Right lobe of liver (tissue), 6 donors: ENCODE data around the gene WBP1L. TPM values are rescaled to one million over a fixed set of nuclear protein-coding genes. Genes with fewer than 3 reads are reported as not detected.

ENCODE experiments used
- ATAC-seq, 4 donors: fragments of 200-7000 bp; cut with Tn5 transposase; one replicate each; pipeline ENCODE4 v1.9.1; 2020; ENCODE audit warnings: mild to moderate bottlenecking in 4 of 4, moderate library complexity in 4 of 4
- DNase-seq, 3 donors: peaks; one replicate each; pipeline ENCODE4 v3.0.0-alpha.2; 2020
- H3K27ac ChIP-seq, 3 donors: fragments of 200-600 bp; one replicate each; pipeline ENCODE4 v1.8.0; 2022
- H3K27me3 ChIP-seq, 2 donors: fragments of 200-600 bp; one replicate each; pipeline ENCODE4 v1.8.0; 2022
- H3K36me3 ChIP-seq, 4 donors: fragments of 200-600 bp; sonication (generic) in 1 of 4; one replicate each; pipeline versions ENCODE4 v1.5.1 to v1.8.0; 2017 to 2022; ENCODE audit warnings: control low read depth in 1 of 4
- H3K4me1 ChIP-seq, 4 donors: fragments of 200-600 bp; sonication (generic) in 1 of 4; one replicate each; pipeline versions ENCODE4 v1.5.1 to v1.8.0; 2017 to 2022; ENCODE audit warnings: control low read depth in 1 of 4
- H3K4me3 ChIP-seq, 3 donors: fragments of 200-600 bp; one replicate each; pipeline ENCODE4 v1.8.0; 2022
- H3K9me3 ChIP-seq, 4 donors: fragments of 200-600 bp; sonication (generic) in 1 of 4; one replicate each; pipeline versions ENCODE4 v1.5.1 to v1.8.0; 2017 to 2022; ENCODE audit warnings: control low read depth in 1 of 4
- POLR2A ChIP-seq: fragments of 450-650 bp; IDR thresholded peaks from one replicate; pipeline ENCODE4 v1.6.1; 2017; ENCODE audit warnings: antibody characterized with exemption, mild to moderate bottlenecking
- WGBS: methylation state at CpG from one replicate; pipeline ENCODE4 v1.1.6; 2018; ENCODE audit warnings: low coverage, low lambda C conversion rate; ENCODE audit not compliant: insufficient coverage; ENCODE audit errors: missing lambda C conversion rate; 5-methylcytosine and 5-hydroxymethylcytosine counted together
- intact Hi-C, 2 donors: fragments of 100-400 bp; cut with DNase I; formaldehyde crosslinking; loops; one replicate each; pipeline versions ENCODE4 v1.11.2 to v1.14.1; 2022
- total RNA-seq, 6 experiments: library from RNA; depleted of rRNA in 2 of 6; stranded (reverse); fragments of >200 nt in 2 of 6; fragmentation: NEBNext Ultra II Directional in 3 of 6; extraction: Animal tissue kit (Norgen Biotek cat#: 25700) in 3 of 6; gene quantifications; one replicate each; pipeline versions ENCODE4 v1.1.0 to v1.2.4, GENCODE V29; 2016 to 2023
- TF ChIP-seq, protein P1 (sequence below), 4 donors: fragments of 200-600 bp in 3 of 4; fragments of 450-650 bp in 1 of 4; IDR thresholded peaks; one replicate each; pipeline versions ENCODE4 v1.5.1 to v1.8.0; 2016 to 2022; ENCODE audit warnings: antibody characterized with exemption in 4 of 4, mild to moderate bottlenecking in 2 of 4
- donor health status: DM: no; HTN: yes; CAD: no.
- donor health status: DM: no; HTN: no; CAD: no.
- donor health status: DM: no; HTN: no; CAD: no.
- donor health status: DM: no; HTN: yes; CAD: no.
- donor health status: DM: no; HTN: yes; CAD: no.

Gene WBP1L
- total RNA-seq, 6 experiments from 2014 or later = 24.1 to 58.4 (median 32.8) TPM

DNA sequence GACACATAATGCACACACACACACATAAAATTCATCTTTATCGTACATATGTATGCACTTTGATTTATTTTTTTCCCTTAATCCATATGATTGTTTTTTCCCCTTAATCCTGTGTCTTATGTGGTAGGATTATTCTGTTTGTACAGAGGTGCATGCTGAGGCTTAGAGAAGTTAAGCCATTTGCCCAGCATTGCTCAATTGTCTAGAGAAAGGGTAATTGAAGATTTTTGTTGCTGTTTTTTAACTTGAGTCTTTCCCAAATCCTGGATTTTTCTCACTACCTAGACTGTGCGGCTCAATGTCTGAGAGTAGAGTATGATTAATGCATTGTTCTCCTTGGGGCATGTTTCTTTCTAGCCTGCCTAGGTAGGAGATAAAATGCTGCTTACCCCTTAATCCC lies 35.0 kb downstream of the WBP1L start:
- intact Hi-C loops = no loop called here
- no peaks in the 10 kb centered on the region for H3K9me3 ChIP-seq
- H3K4me1 ChIP-seq = peaks cover 6 to 98% (median 47%) of the 10 kb centered on the region in 4 donors
- no peaks in the 10 kb centered on the region for H3K27me3 ChIP-seq
- 89% methylated on average over 2 of the region's 2 CpGs for WGBS
- H3K4me3 ChIP-seq = no peak overlapping the region
- no peaks in the 10 kb centered on the region for H3K36me3 ChIP-seq
- H3K27ac ChIP-seq = no peak overlapping the region
- ATAC-seq = no peak
- TF ChIP-seq POLR2A = no peak
- TF ChIP-seq, protein P1, sequence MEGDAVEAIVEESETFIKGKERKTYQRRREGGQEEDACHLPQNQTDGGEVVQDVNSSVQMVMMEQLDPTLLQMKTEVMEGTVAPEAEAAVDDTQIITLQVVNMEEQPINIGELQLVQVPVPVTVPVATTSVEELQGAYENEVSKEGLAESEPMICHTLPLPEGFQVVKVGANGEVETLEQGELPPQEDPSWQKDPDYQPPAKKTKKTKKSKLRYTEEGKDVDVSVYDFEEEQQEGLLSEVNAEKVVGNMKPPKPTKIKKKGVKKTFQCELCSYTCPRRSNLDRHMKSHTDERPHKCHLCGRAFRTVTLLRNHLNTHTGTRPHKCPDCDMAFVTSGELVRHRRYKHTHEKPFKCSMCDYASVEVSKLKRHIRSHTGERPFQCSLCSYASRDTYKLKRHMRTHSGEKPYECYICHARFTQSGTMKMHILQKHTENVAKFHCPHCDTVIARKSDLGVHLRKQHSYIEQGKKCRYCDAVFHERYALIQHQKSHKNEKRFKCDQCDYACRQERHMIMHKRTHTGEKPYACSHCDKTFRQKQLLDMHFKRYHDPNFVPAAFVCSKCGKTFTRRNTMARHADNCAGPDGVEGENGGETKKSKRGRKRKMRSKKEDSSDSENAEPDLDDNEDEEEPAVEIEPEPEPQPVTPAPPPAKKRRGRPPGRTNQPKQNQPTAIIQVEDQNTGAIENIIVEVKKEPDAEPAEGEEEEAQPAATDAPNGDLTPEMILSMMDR (IDR thresholded peaks at IDR 0.05) = no peak
- no peak for DNase-seq

DNA sequence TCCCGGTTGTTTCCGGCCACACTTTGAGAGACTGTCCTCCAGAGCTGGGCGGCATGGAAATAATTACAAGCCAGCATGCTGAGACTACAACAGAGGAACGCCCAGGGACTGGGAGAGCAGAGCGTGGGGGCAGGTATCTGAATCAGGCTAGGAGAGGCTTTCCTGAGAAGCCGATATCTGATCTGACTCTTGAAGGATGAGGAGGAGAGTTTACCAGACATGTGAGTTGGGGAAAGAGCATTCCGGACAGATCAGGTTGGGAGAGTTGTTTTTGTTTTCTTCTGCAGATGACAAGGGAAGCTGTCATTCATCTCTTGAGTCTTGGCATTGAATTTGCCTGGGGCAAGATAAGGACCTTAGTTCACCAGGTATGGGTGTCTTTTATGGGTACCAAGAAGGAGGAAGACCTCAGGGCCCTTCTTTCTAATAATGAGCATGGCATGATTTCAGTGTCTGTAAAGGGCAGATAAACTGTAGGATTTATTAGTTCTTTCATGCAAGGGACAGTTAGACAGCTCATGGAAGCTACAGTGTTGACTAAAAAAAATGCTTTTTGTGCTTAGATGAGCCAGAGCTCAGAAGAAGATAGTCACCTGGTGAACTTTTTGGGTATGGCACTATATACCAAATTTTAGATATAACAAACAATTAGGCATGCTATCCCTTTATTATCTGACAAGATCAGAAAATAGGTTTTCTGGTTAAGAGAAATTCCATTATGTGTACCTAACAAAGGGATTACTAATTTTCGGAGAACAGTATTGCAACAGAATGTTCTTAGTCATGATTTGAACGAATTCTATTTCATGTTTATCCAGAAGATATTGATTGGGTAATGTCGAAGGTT lies 36.2 kb downstream of the WBP1L start:
- H3K4me3 ChIP-seq = no peak overlapping the region
- no peak for ATAC-seq
- peak overlapping the region; percentile 61 to 98 (median 98) for H3K27ac ChIP-seq
- DNase-seq = no peak
- no peaks in the 10 kb centered on the region for H3K9me3 ChIP-seq
- WGBS = 63% methylated on average over 9 of the region's 10 CpGs
- TF ChIP-seq, protein P1 (IDR thresholded peaks at IDR 0.05) = no peak
- no peak for TF ChIP-seq POLR2A
- no peaks in the 10 kb centered on the region for H3K36me3 ChIP-seq
- H3K27me3 ChIP-seq = no peaks in the 10 kb centered on the region
- H3K4me1 ChIP-seq = peaks cover 6 to 94% (median 45%) of the 10 kb centered on the region in 4 donors
- intact Hi-C loops = no loop called here

DNA sequence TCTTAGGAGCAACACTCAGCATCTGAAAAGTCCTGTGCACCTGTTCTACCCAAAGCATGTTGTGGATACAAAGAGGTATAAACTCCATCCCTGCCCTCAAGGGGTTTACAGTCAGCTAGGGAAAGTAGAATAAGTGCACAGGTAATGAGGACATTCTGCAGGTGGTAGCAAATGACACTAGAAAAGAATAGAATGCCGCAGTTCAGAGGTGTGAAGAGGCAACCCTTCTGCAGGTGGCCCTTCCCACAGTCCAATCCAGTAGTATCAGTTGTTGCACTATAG lies 36.7 kb downstream of the WBP1L start:
- Histone ChIP-seq H3K4me3 (no peak overlapping the region), H3K36me3 (no peaks in the 10 kb centered on the region), H3K27ac (peak overlapping the region; percentile 90 to 98 (median 98)), H3K27me3 (no peaks in the 10 kb centered on the region), H3K4me1 (peaks cover 6 to 94% (median 43%) of the 10 kb centered on the region in 4 donors), H3K9me3 (no peaks in the 10 kb centered on the region)
- TF ChIP-seq, protein P1 (IDR thresholded peaks at IDR 0.05) = no peak
- no peak for TF ChIP-seq POLR2A
- 100% methylated on average over 1 of the region's 1 CpG for WGBS
- intact Hi-C loops = no loop called here
- ATAC-seq (no peak), DNase-seq (no peak)

DNA sequence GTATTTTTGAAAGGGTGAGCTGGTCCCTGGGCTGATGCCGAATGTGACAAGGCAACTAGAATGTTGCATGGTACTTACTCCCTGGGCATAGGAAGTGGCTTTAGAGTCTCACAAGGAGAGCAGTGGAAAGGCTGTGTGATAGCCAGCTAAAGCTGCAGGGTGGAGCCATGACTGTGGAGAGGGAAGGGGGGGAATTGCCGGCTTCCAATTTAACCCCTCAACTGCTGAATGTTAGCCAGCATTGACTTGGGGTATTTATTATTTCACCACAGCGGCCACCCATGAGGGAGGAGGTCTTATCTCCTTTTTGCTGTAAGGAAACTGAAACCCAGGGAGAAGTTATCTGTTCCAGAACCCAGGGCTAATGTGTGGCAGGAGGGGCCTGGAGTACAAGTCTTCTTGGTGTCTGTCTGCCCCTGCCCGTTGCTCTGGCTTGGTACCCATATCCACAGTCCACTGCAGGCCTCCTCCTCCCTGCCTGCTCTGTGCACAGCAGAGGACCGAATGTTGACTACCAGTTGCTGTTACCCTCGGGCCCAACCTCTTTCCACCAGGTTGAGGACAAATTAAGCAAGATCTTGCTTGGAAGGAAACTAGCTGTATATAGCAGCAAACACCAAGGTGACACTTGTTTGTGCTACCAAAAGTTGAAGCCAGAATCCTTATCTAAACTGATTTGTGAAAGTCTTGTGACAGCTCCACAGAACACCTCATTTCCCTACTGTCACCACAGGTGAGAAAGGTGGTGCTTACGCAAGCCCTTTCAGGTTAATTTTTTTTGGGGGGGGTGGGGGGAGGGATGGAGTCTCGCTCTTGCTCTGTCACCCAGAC lies 37.6 kb downstream of the WBP1L start:
- no peaks in the 10 kb centered on the region for H3K9me3 ChIP-seq
- DNase-seq (peak in 2 of 3 donors; percentile 57 to 61), ATAC-seq (peak in 2 of 4 donors; percentile 20 to 51)
- no peak for TF ChIP-seq POLR2A
- TF ChIP-seq, protein P1 (IDR thresholded peaks at IDR 0.05) = no peak
- no peaks in the 10 kb centered on the region for H3K36me3 ChIP-seq
- no peaks in the 10 kb centered on the region for H3K27me3 ChIP-seq
- WGBS = 31% methylated on average over 4 of the region's 8 CpGs
- H3K4me3 ChIP-seq = no peak overlapping the region
- peak overlapping the region; percentile 90 to 98 (median 98) for H3K27ac ChIP-seq
- intact Hi-C loops = no loop called here
- peaks cover 3 to 95% (median 42%) of the 10 kb centered on the region in 4 donors for H3K4me1 ChIP-seq
